ENCODE data around the gene RNF207.
A peak's percentile ranks its signal among the peaks of the same experiment; 100 is the strongest.

The RNF207 gene

GRCh38 chr1:6174621-6175410 lies 31.1 kb upstream of the RNF207 start:
- no peak for DNase-seq

GRCh38 chr1:6175411-6175828 lies 30.5 kb upstream of the RNF207 start:
- no peak for DNase-seq

GRCh38 chr1:6176779-6177178 lies 29.1 kb upstream of the RNF207 start:
- no peak for DNase-seq

- DNase-seq: no peak
These were observed 28.1 kb upstream of the RNF207 start for GRCh38 chr1:6177681-6178380.

DNA sequence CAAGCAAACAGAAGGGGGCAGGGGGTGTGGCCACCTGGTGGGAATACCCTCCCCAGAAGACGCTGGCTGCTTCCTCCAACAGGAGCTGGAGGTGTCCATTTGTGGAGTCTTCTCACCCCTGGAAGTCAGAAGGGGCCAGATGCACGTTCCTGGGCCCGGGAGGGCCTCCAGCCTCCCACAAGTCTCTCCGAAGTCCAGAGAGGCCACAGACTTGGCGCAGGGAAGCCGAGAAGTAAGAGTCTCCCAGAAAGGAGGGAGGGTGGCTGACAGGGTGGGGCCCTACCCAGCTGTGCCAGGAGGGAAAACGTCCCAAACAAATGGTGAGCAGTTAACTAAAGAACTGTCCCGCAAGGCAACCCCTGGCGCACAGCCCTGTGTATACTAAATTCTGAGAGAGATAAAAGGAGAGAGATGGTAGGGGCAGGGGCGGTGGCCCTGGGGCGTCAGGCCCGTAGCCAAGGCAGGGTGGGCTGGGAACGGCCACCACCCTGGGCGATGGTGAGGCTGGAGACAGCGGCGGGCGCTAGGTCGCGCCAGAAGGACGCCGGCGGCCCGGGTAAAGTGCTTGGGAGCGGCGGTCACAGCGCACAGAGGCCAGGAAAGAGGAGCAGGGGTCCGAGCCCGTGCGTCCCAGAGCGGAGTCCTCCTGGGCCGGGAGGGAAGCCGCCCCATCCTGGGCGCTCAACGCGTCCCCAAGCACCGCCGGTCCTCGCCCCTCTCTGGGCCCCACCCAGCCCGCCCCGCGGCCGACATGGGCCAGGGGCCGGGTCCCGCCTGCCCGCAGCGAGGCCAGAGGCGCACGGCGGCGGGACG lies 27.0 kb upstream of the RNF207 start:
- no peak for DNase-seq

DNA sequence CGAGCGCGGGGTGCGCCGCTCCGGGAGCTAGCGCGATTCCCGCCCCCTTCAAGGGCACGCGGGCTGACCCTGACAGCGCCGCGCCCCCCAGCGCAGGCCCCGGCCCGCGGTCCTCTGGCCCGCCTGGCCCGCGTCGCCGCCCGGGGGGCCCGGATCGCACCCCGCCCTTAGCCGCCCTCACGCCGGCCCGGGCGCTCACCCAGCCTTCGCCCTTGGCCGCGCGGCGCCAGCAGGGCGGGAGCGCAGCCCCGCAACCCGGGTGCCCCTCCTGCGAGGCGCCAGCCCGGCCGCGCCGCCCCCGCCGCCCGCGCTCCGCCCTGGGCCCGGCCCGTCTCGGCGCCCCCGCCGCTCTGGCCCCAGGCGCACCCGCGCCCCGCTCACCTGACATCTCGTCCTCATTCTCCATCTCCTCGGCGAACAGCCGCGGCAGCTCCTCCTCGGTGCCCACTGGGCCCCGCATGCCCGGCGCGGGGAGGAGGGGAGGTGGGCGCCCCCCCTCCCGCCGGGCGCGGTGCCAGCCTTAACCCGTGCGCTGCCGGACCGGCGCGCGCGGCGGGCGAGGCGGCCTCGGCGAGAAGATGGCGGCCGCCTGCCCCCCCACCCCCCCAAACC lies 26.2 kb upstream of the RNF207 start:
- DNase-seq: no peak

DNA sequence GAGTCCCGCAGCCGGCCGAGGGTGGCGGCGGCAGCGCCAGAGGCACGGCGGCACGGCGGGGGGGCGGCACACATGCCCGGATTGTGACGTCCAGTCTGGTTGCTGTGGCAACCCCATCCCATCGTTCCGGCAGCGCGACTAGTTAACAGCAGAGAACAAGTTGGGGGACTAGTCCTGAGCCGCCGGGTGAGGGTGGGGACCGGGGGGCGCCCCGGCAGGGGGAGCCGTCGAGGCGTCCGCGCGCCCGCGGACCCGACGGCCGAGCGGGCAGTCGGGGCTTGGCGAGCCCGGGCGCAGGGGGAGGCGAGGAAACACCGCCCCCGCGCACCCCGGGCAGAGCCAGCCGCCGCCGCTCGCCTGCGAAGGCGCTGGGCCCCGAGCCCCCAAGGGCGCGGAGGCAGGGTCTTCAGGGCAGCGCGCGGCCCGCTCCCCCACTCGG lies 25.6 kb upstream of the RNF207 start, which contains the start of gene CHD5:
Gene CHD5 (minus strand): TSS at position 54 of the 439 bp plus-strand sequence. CDS start 298 bp downstream, outside the sequence.
- no peak for DNase-seq

- DNase-seq: no peak
These were observed 25.1 kb upstream of the RNF207 start for GRCh38 chr1:6180707-6181311.

GRCh38 chr1:6181347-6181770 lies 24.6 kb upstream of the RNF207 start:
- no peak for DNase-seq

GRCh38 chr1:6183520-6183989 lies 22.4 kb upstream of the RNF207 start:
- DNase-seq: no peak

DNA sequence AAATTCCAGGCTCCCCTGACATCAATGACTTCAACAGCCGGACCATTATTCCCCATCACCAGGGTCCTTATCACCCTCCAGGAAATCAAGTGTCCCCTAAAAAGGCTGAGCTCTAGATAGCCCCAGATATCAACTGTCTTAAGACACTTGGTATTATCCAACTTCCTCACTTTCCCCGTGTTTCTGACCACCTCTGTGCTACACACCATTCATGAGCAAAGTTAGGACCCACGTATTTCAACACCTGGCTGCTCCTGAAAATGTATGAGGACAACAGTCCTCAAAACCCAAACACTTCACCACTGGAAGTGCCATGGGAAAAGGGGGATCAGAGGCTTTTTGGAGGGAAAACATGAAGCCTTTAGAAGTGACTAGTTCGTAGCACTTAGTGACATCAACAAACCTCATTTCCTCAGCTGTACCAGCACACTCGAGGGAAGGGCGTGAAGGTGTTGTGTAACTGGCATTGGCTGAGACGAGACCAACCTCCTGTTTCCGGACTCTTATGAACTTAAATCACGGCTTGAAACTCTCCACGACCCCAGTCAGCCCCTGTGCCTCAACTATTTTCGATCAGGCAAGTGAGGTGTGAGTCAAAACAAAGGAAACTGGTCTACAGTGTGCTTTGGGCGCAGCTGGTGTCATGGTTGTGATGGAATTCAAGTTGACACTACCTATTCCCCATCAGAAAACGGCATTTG lies 21.7 kb upstream of the RNF207 start:
- DNase-seq: no peak

- peak; percentile 86 for DNase-seq
These were observed 20.8 kb upstream of the RNF207 start for GRCh38 chr1:6185151-6185550.

DNA sequence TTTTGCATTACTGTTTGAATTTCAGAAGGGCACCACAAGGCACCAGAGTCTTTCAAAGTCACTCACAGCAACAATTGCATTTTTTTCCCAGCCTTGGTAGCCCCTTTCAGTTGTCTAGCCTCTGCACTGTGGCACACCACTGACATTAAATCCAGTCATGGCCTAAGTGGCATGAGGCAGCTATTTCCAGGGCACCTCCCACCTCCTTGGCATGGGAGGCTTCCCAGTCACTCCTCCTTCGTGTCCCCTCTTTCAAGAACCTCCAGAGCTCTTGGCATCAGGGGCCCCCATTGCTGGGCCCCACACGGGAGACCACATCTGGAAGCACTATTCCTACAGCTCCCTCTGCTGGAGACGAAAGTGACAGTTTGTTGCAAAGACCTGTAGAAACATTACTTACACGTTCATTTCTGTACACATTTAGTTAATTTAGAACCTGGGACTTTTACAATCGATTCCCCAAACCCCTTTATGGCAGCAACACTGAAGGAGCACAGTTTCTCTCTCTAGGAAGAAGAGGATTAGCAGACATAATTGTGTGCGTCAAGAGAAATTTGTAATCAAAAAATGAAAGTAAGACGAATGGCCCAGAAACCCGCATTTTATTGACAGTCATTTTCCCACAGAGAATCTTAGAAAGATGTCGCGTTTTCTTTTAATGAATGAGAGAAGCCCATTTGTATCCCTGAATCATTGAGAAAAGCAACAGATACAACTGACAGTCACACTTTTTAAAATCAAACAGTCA lies 20.1 kb upstream of the RNF207 start:
- peak; percentile 51 for DNase-seq

GRCh38 chr1:6188466-6188865 lies 17.5 kb upstream of the RNF207 start:
- DNase-seq: no peak

- DNase-seq: no peak
These were observed 14.0 kb upstream of the RNF207 start for GRCh38 chr1:6191968-6192367.

DNA sequence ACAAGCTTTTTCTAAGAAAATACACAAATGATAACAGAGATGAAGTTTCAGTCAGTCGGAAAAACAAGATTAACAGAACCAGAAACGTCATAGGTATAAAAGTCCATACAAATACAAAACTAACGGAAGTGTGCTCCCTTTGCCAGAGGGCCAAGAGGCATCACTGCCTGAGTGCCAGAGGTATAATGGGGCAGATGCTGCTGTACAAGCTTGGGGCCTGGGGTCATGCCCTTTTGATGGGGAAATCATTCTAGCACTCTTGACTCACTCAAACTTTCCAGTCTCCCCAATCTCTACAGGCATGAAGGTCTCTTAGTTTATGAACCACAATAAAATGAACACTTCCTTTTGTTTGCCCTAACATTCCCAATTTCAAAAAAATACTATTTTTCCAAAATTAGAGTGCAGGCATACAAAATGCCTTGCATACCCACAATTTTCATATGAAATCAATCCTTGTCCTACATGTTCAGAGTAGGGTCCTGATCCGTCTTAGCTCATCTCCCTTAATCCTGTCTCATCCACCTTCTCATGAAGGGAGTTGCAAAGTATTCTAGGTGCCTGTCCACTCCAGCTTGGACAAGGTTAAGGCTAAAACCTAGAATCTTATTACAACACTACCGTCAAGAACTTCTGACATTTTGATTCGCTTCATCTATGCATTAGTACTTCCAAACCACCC lies 8.0 kb upstream of the RNF207 start:
- DNase-seq: no peak

GRCh38 chr1:6198646-6199297 lies 7.1 kb upstream of the RNF207 start:
- DNase-seq: no peak

- DNase-seq: peak; percentile 100
These were observed 6.4 kb upstream of the RNF207 start, which contains the start of gene RPL22 for GRCh38 chr1:6199298-6200187. TSS of gene RPL22 (minus strand) at chr1:6199595. CDS start at chr1:6199573, 22 bp downstream.
